LoVo (cell line): ENCODE results near the gene CCDC30.
"Not testable (repeated sequence)": the region's sequence is repeated elsewhere in the genome, so short reads cannot be mapped to it uniquely, and the experiment has no call there.

Experiments used
- DNase-seq: peaks from one replicate; pipeline ENCODE4 v3.0.0-alpha.2; 2016; ENCODE audit warnings: low spot score

Gene CCDC30

DNA sequence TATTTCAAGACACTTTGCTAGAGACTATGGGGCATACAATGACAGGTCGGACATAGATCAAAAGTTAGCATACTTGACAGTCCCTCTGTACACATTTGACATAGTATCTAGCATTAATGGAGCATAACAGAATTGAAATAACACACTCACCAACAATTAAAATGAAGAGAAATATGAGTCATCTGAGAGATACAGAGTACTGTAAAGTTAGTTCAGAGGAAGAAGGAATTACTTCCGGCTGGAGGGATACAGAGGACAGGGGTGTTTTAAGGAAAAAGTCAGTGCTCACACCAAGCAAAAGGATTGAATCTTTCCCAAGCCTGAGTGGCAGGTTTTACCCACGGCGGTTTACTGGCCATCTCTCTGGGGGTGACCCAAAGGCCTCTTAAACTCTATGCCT is 9.7 kb upstream of the CCDC30 start:
- DNase-seq = no peak

DNA sequence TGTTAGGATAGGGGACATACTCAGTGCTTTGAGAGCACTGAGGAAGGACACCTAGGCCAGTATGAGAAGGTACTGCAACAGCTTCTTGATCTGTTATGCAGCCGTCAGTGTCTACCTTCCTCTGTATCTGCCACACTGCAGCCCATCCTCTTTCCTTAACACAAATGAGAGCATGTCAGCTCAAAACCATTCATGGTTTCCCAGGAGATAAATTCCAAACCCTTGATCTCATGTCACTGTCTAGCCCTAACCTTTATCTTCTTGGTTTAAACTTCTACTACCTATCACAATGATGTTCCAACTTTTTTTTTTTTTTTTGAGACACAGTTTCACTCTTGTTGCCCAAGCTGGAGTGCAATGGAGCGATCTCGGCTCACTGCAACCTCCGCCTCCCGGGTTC is 8.7 kb upstream of the CCDC30 start:
- no peak for DNase-seq

DNA sequence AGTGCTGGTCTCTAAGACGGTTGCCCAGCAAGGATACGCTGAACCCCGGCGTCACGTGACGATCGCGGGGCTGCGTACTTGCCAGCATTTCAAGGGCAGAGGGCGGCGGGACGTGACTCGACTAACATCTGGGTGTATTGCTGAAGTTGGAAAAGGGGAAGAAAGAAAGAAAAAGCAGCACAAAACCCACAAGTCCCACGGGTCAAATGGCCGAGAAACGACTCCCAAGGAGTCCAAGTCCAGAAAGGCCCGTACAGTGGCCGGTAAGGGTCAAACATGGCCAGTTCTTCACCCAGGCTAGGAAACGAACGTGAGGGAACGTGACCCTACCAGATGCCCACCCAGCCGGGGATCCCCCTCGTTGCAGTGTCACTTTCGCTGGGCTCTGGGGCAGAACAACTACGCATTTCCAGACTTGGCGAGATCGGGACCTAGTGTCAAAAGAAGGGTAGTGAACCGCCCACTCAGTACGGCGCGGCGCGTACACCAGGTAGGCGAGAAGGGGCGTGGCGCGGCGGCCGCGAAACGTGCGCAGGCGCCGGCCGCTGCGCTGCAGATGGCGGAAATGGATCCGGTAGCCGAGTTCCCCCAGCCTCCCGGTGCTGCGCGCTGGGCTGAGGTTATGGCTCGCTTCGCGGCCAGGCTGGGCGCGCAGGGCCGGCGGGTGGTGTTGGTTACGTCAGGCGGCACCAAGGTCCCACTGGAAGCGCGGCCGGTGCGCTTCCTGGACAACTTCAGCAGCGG is 6.9 kb upstream of the CCDC30 start, which contains the start of the genes PPCS and ZMYND12:
Gene PPCS (plus strand): TSS at position 534 of the 744 bp plus-strand sequence. CDS start 23 bp downstream, at position 557.
Gene ZMYND12 (minus strand): TSS at position 13 of the 744 bp plus-strand sequence. CDS start 25 bp downstream, outside the sequence.
- peak; percentile 90 for DNase-seq

DNA sequence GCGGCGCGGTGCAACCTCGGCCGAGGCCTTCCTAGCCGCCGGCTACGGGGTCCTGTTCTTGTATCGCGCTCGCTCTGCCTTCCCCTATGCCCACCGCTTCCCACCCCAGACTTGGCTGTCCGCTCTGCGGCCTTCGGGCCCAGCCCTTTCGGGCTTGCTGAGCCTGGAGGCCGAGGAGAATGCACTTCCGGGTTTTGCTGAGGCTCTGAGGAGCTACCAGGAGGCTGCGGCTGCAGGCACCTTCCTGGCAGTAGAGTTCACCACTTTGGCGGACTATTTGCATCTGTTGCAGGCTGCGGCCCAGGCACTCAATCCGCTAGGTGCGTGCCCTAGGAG is 6.4 kb upstream of the CCDC30 start:
- peak; percentile 58 for DNase-seq

DNA sequence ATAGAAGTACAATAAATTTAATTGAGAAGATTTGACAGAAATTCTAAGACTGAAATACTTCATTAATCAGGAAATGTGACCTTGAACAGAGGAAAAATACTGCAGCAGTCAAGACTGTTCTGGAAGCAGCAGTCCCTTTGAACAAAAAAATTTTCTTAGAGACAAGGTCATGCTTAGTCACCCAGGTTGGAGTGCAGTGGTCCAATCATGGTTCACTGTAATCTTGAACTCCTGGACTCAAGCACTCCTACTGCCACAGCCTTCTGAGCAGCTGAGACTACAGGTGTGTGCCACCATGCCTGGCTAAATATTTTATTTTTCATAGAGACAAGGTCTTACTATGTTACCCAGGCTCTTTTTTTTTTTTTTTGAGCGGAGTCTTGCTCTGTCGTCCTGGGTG is 1.9 kb upstream of the CCDC30 start:
- no peak for DNase-seq

DNA sequence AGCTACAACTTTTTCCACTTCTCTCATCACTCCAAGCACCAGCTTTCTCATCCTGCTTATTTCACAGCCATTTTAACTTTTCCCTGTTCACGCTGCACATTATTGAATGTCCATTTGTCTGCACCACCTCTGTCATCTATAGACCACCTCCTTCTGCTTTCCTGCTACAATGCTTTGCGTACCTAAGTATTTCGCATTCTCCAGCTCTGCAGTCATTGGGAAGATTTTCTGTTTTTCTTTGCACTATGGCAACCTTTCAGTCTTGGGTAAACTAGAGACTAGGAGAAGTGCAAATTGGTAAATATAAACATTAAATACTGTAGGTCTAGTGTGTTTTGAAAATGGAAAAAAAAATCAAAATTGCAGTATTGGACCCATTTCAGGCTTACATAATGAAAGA is 835 bp downstream of the CCDC30 start:
- DNase-seq = no peak

DNA sequence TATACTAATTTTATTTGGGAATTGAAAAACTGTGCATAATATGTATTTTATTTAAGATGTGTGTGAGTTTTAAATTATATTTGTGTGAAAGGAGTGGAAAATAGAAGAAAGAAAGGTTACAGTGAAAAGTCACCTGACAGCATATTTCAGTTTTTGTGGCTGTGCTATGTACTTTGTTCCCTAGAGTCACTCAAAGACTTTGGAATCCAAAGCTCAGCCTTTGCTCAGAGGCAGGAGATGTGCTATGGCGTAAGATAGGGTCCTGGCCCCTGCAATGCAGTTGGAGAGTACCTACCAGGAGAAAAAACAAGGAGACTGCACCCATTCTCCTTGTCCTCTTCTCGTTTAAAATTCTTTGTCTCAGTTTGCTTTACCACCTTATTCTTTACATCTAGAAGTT is 2.9 kb downstream of the CCDC30 start:
- DNase-seq = no peak

DNA sequence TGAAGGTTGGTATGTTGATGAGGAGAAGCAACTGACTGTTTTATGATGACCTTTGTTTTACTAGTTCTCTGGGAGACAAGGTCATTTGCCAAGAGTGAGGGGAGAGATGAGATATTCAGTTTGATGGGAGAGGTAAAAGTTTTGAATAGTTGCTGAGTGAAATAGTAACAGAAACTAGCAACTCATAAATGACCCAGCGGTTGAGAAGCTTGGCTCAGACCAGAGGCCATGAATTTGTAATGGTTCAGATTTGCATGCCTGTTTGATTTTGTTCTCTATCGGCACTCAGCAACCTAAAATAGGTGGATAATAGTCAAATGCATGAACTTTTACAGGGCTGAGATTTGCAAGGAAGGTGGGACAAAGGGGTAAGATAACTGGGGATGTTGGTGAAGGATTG is 6.6 kb downstream of the CCDC30 start:
- no peak for DNase-seq

DNA sequence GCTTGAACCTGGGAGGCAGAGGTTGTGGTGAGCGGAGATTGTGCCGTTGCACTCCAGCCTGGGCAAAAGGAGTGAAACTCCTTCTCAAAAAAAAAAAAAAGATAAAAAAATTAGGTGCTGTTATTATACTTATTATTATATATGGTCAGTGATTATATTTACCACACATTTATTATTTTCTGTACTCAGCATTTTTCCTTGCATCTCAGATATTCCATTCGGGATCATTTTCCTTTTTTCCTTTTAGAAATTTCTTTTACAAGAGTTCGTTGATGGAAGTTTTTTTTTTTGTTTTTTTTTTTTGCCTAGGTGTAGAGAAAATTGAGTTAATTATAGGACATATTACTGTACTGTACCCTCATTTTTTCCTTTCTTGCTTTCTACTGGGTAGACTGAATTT is 13.5 kb downstream of the CCDC30 start:
- DNase-seq = no peak

DNA sequence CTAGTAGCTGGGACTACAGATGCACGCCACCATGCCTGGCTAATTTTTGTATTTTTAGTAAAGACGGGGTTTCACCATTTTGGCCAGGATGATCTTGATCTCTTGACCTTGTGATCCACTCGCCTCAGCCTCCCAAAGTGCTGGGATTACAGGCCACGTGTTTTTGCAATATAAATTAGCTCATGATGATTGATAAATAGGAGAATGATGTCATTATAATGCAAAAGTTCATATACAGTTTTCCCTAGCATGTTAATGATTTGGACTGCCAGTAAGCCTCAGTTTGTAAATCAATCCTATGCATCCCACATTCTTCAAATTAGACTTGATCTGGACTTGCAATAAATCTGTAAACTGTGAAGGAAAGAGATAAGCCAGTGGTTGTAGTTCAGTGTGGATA is 14.3 kb downstream of the CCDC30 start:
- DNase-seq = not testable (repeated sequence)

DNA sequence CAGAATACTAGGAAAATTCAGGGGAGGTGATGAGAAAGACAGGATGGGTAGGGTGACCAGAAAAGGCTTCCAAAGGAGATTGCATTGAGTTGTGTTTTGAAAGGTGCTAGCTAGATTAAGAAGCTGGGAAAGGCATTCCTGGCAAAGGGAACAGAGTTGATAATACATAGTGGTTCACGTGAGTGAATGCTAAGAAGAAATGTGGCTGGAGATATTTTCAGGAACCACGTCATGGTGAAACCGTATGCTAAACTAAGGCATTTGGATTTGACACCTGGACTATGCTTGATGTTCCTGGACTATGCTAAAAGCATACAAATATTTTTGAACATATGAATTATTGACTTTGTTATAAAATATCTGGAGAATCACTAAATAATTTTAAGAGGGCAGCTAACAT is 14.7 kb downstream of the CCDC30 start:
- no peak for DNase-seq

DNA sequence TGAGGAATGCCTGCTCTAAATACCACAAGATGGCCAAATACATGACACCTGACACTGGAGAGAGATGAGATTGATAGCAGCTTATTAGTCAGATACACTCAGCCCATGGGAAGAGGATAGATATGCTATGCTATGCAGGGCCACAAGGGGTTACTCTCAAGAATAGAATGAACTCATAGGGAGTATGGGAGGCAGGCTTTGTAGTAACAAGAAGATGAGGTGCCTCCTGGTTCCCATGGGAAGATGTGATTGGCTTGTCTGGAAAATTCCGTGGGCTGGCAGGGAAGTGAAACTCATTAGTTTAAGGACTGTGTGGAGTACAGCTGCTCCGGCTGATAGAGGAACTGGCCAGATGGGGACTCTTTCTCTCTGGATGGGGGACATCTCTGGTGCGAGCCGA is 16.5 kb downstream of the CCDC30 start:
- no peak for DNase-seq

DNA sequence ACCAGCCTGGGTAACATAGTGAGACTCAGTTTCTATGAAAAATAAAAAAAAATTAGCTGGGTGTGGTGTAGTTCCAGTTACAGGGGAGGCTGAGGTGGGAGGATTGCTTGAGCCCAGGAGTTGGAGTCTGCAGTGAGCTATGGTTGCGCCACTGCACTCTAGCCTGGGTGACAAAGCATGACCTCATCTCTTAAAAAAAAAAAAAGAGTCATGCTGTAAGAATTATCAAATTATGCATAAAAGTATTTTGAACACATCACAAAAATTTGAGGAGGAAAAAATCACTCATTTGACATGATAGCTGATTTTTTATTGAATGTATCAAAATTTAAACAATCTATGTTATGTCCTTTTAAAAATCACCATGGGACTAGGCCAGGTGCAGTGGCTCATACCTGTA is 17.8 kb downstream of the CCDC30 start:
- no peak for DNase-seq

DNA sequence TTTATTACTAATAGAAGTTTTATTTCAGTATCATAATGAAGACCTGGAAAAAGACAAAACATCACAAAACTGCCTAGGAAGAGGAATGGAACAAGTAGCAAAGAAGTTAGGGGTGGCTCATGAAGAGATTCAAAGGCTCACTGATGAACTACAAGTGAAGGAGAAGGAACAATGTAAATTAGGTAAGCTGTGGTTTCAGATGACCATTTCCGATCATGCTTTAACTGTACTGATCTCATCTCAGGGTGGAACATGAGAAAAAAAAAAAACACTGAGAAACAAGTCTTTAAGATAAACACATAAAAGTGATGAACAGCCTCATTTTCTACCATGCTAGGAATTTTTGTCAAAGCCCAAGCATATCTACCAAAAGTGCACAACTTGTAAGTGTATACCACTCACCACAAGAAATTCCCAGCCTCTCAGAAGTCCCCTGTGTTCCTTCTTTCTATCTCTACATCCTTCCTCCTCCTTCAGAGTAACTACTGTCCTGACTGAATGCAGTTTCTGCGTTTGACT is 19.6 kb downstream of the CCDC30 start:
- DNase-seq = no peak

DNA sequence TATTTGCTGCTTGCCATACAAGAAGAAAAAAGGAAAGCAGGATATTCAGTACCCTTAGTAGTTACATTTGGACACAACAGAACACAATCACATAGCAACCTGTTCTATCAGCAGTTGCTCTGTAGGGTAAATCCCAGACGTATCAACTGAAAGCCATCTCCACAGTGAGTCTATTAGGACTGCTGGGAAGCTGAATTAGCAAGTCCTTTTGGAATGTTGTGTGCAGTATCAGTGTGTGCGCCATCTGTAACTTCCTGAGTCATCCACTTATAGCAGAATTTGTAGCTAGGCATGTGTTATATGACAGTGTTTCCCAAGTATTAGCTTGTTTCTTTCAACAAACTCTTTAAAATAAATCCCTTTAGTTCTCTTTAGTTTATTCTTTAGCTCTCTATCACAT is 21.3 kb downstream of the CCDC30 start:
- no peak for DNase-seq

DNA sequence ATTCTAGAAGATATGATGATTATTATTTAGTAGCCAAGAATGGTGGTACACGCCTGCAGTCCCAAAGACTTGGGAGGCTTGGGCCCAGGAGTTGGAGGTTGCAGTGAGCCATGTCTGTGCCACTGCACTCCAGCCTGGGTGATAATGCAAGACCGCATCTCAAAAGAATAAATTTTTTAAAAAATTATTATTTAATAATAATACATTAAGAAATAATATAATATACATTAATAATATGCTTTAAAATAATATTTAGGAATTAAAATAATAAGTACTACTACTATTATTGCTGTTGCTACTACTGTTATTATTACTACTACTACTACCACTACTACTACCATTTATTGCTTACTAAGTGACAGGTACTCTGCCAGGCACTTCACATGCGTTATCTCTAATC is 27.2 kb downstream of the CCDC30 start:
- DNase-seq = no peak

DNA sequence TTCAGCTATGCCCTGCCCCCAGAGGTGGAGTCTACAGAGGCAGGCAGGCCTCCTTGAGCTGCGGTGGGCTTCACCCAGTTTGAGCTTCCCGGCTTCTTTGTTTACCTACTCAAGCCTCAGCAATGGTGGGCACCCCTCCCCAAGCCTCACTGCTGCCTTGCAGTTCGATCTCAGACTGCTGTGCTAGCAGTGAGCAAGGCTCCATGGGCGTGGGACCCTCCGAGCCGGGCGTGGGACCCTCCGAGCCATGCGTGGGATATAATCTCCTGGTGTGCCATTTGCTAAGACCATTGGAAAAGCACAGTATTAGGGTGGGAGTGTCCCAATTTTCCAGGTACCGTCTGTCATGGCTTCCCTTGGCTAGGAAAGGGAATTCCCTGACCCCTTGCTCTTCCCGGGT is 38.9 kb downstream of the CCDC30 start:
- not testable (repeated sequence) for DNase-seq

DNA sequence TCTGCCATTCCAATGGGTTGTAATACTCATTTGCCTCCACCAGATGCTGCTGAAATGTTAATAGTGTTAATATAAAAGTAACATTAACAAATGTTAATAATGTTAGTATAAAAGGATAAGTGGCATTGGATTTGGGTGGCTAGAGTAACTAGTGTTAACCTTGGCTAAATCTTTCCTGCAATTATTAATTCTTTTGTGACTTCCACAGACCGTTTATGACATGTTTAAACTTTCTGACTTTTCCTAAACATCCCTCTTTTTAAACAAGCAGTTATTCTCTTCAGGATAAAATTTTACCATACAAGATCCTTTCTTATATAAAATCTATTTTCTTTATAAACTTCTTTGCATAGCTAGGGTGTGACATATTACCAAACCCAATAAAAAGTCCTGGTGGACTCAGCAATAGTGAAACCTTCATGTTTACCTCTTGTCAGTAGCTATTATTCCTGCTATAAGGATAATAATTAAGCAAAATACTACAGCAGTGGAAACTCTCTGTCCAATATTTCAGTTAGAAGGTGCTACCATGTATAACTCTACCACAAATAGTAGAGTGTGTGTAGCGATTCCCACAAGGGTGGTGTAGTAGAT is 41.5 kb downstream of the CCDC30 start:
- DNase-seq = no peak

DNA sequence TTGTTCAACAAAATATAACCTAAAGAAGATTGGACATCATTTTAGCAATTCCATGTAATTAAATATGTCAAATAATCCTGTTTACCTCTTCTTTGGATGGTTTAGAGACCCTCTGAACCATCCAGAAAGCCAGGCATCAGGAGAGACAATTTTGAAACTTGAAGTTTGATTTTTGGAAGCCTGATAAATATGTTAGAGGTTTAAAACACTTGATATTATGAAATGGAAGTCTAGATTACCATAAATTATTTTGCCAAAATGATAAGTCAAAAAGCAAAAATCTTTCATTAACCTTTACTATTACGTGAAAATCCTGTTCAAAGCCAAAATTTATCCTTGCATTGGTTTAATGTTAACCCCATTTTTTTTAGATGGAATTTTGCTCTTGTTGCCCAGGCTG is 43.5 kb downstream of the CCDC30 start:
- no peak for DNase-seq

DNA sequence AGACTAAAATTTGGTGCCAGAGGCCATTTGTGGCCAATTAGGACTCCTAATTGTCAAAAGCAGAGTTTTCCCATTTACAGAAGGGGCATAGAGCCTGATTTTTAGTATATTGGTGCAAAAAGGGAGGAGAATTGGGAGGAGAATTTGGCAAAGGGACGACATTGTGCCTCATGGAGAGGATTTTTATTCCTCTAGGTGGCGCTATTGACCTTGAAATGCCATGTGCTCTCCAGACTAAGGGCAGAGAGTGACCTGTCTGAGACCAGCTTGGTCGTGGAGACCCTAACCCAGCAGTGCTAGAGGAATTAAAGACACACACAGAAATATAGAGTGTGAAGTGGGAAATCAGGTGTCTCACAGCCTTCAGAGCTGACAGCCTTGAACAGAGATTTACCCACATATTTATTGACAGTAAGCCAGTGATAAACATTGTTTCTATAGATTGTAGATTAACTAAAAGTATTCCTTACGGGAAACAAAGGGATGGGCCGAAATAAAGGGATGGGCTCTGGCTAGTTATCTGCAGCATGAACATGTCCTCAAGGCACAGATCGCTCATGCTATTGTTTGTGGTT is 48.6 kb downstream of the CCDC30 start:
- DNase-seq = not testable (repeated sequence)

DNA sequence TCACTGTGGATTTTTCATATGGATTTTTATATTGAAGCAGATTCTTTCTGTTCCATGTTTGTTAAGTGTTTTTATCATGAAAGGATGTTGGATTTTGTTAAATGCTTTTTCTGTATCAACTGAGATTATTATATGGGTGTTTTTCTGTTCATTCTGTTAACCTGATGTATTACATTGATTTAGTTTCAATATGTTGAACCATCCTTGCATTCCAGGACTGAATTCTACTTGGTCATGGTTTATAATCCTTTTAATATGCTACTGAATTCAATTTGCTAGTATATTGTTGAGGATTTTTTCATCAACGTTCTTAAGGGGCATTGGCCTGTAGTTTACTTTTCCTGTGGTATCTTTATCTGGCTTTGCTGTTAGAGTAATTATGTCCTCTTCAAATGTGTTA is 55.8 kb downstream of the CCDC30 start:
- DNase-seq = no peak

DNA sequence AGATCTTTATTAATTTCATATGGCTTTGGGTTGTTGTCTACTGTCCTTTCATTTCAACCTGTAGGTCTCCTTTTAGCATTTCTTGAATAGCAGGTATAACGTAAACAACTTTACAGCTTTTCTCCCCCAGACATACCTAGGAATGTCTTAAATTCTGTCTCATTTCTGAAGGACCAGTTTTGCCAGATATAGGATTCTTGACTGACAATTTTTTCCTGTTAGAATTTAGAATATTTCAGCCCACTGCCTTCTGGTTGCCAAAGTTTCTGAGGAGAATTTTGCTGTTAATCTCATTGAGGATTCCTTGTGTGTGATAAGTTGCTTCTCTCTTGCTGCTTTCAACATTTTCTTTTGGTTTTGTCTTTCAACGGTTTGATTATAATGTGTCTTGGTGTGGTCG is 60.1 kb downstream of the CCDC30 start:
- no peak for DNase-seq

DNA sequence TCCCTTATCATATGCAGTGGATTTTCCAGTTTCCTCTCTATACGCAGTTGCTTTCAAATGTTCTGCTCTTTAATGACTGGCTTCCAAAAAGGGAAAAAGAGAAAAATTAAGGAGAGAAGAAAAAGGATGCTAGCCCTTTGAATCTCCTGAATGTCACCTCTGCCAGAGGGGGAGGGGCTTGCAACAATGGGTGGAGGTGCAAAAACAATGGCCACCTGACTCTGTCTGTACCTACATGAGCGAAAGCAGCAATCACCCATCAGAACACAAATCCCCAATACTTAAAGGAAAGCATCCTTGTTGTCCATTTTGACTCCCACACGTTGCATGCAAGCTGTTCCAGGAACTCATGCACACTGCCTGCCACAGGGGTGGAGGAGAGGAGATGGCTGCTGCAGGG is 61.2 kb downstream of the CCDC30 start:
- no peak for DNase-seq
